HG02840 (cell line): Measurements from ENCODE around the gene LAP3.
A peak's percentile ranks its signal among the peaks of the same experiment; 100 is the strongest.

ENCODE experiments used
- ATAC-seq: cut with Tn5 transposase; IDR thresholded peaks from one replicate; pipeline ENCODE4 v1.9.1; 2021; ENCODE audit warnings: mild to moderate bottlenecking, moderate library complexity, moderate number of reproducible peaks; ENCODE audit not compliant: unreplicated experiment, low FRiP score

Gene LAP3

DNA sequence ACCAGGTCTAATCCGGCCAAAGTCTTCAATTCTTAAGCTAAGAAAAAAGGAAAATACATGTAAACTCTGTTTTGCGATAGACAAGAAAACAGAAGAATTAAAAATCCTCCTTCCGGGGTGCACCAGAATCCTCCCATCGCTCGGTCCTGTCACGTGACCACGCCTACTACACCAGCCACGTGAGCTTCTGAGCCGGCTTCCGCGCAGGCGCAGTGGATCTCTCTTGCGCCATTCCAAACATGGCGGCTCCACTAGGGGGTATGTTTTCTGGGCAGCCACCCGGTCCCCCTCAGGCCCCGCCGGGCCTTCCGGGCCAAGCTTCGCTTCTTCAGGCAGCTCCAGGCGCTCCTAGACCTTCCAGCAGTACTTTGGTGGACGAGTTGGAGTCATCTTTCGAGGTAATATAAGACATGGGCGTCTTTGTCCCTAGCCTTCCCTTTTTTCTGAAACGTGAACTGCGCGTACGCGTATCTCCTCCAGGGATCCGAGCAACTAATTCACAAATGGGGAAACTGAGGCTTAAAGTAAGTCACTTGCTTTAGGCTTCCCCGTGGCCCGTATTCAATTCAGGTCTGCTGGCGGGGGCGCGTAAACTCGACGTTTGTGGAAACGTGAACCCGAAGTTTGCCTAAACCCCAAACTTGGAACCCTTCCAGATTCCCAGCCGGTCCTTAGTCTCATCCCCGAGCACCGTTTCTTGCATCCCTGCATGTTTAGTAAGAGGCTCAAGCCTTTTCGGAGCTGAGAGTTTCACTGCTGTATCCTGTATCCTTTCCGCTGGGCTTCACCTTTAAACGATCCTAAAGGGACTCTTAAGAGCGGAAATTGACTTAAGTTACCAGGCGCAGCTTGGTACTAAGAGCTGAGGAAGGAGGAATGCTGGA is 37.7 kb downstream of the LAP3 start, which contains the start of gene MED28:
MED28 (plus strand) TSS at position 226 of the 884 bp plus-strand sequence; CDS start at position 240, 14 bp downstream.
- ATAC-seq = peak; percentile 94

DNA sequence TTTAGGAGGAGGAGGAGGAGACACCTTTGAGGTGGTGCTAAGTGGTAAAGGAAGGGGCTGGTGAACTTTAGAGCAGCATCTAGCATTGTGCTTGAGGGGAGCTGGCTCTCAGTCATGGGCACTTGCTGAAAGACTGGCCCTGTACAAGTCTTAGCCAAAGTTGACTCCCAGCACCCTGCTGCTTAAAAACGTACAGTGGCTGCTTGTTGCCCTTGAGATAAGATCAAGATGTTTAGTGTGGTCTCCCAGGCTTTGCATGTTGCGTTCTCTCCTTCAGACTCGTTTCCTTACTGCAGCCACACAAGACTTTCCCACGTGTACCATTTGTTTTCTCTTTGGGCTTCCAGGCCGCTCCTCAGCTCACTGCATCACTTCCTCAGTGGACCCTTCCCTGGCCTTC is 39.3 kb downstream of the LAP3 start:
- ATAC-seq = no peak

- no peak for ATAC-seq
Measured at GRCh38 chr4:17618926-17619325, 41.9 kb downstream of the LAP3 start.

DNA sequence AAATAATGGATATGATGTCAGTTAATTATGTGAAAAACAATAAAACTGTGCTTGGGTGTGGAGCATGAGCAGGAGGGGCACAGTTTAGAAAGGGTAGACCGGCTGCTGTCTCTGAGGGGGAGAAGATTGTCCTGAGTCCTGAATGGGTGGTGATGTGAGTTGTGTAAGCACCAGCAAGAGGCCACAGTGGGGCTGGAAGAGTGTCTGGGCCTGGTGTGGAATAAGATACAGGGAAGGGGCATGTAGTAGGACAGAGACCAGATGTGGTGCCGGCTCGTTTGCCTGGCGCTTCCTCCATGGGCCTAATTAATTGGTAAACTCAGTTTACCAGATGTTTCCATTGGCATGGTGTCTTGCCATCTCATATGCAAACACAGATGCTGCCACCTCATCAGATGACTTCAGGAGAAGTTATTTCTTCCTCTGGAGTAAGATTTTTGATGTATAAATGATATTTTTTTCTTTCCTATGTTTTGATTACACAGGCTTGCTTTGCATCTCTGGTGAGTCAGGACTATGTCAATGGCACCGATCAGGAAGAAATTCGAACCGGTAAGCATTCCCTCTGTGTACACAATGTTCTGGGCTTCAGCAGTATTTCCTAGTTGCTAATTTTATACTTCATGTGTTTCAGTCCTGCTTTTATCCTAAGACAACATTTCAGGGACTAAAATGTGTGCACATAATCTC is 42.6 kb downstream of the LAP3 start:
- ATAC-seq = no peak

DNA sequence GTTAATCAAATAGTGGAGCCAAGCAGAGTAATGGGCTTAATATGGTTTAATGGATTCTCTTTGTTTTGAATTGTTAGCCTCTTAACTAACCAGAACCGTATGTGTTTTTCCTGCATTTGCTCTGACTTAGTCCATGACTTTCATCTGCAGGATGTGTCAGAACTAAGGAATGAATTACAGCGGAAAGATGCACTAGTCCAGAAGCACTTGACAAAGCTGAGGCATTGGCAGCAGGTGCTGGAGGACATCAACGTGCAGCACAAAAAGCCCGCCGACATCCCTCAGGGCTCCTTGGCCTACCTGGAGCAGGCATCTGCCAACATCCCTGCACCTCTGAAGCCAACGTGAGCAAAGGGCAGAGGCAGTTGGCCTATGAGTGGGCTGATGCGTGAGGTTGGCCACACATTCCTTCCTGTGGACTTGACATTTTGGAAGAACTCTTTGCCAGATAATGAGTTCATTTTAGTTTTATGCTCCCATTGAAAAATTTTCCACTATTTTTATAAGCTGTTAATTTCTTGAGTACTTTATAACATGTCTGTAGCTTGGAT is 46.5 kb downstream of the LAP3 start:
- ATAC-seq = no peak

DNA sequence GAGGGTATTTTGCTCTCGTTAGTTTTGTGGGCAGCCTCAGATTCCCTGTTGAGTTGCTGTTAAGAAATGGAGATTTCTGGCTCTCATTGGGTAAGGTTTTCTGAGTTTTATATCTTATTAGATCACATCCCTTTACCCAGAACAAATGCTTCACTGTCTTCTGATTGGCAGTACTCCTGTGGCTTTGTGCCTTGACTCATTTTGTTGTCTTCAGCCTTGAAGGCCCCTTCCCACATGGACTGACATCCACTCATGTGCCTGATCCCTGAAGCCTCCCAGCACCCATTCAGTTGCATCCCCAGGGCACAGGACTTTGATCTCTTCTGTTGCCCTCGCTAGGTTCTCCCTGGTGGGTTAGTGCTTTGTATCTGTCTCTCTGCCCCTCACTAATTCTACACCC is 47.8 kb downstream of the LAP3 start:
- ATAC-seq = no peak

- ATAC-seq = no peak
Measured at GRCh38 chr4:17630228-17630627, 53.2 kb downstream of the LAP3 start.

DNA sequence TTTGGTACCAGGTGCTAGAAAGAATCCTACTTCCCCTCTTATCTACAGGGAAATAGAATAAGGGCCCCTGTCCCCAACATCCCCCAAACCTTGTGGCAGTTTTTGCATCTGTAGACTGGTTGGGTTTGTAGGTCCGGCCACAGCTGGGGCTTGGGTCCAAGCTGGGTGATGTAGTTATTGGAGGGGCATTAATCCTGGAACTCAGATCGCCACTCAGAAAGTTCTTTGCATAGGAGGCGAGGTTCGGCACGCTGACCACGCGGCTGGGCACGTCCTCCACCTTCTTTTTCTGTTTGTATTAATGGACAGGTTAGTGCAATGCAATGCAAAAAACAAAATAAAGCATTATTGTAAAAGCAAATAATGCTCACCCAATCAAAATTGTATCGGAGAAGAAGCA is 56.6 kb downstream of the LAP3 start:
- ATAC-seq = no peak

- no peak for ATAC-seq
Measured at GRCh38 chr4:17635056-17635455, 58.1 kb downstream of the LAP3 start.

- no peak for ATAC-seq
Measured at GRCh38 chr4:17636341-17636695, 59.3 kb downstream of the LAP3 start.

- peak; percentile 81 for ATAC-seq
Measured at GRCh38 chr4:17636696-17637622, 60.0 kb downstream of the LAP3 start.

- ATAC-seq = no peak
Measured at GRCh38 chr4:17639136-17639535, 62.1 kb downstream of the LAP3 start.

DNA sequence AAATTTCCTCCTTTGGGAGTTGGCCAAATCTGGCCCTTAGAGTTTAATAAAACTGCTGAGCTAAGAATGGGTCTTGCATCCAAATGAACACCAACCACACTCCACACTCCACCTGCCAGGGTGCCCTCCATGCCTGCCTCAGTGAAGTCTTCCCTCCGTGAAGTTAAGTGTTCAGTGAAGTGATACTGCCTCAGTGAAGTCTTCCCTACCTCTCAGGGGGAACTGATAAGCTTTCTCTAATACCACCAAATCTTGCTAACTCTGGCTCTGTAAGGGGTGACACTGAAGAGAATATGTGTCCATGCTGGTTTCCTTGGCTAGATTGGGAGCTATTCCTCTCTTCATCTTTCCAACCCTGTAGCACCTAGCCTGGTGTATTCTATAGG is 65.4 kb downstream of the LAP3 start:
- ATAC-seq = no peak

- no peak for ATAC-seq
Measured at GRCh38 chr4:17646693-17647092, 69.7 kb downstream of the LAP3 start.

DNA sequence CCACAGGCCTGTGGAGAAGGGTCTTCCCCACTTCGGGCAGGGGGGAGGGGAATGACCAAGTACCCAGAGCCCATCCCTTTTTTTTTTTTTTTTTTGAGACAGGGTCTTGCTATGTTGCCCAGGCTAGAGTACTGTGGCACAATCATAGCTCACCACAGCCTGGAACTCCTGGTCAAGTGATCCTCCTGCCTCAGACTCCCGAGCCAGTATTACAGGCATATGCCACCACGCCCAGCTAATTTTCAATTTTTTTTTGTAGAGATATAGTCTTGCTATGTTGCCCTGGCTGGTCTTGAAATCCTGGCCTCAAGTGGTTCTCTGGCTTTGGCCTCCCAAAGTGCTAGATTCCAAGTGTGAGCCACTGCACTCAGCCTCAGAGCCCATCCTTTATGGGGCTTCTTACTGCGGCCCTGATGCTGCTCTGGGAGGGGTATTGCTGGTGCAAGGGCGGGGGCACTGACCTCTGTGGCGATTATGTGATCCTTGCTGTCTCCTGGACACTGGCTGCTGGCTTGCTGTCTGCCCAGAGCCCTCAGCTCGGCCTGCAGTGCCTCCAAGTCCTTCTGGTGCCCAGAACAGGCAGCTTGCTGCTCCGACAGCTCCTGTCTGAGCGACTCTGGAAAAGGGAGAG is 70.3 kb downstream of the LAP3 start:
- ATAC-seq = no peak

DNA sequence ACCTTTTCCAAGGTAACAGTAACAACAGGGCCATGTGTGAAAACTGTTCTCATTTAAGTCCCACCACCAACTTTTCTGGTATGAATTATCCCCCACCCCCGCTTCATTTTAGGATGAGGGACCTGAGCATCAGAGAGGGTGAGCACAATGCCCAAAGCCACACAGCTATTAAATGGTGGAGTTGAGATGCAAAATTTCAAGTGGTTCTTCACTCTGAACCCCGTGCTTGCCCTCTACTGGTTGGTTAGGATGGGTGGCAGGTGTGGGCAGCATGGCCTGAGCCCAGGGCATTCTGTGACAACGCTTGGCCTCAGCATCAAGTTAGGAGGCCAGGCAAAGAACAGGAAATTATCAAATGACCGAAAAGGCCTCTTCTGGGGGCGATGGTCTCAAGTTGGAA is 70.9 kb downstream of the LAP3 start:
- ATAC-seq = no peak

- no peak for ATAC-seq
Measured at GRCh38 chr4:17650406-17650805, 73.4 kb downstream of the LAP3 start.

GRCh38 chr4:17654701-17655100 is 77.7 kb downstream of the LAP3 start:
- ATAC-seq = no peak

GRCh38 chr4:17657090-17657489 is 80.1 kb downstream of the LAP3 start:
- no peak for ATAC-seq
